Upper lobe of left lung (tissue), 6 donors: Measurements from ENCODE around the gene MAEA. TPM values are rescaled to one million over a fixed set of nuclear protein-coding genes. Genes with fewer than 3 reads are reported as not detected.
A peak's percentile ranks its signal among the peaks of the same experiment; 100 is the strongest.

Experiments used
- ATAC-seq, 2 donors: fragments of 200-7000 bp; cut with Tn5 transposase; one replicate each; pipeline ENCODE4 v1.9.1; 2022; ENCODE audit warnings: mild to moderate bottlenecking in 2 of 2, moderate library complexity in 2 of 2; ENCODE audit not compliant: low FRiP score in 2 of 2
- DNase-seq, 2 donors: peaks; one replicate each; pipeline ENCODE4 v3.0.0-alpha.2; 2019 to 2020
- H3K27ac ChIP-seq, 4 donors: fragments of 200-600 bp; sonication (generic); one replicate each; pipeline ENCODE4 v1.5.1; 2016 to 2019
- H3K27me3 ChIP-seq, 4 donors: fragments of 200-600 bp; sonication (generic); one replicate each; pipeline ENCODE4 v1.5.1; 2017 to 2019
- H3K36me3 ChIP-seq, 4 donors: fragments of 200-600 bp; sonication (generic); one replicate each; pipeline ENCODE4 v1.5.1; 2016 to 2019
- H3K4me1 ChIP-seq, 4 donors: fragments of 200-600 bp; sonication (generic); one replicate each; pipeline ENCODE4 v1.5.1; 2018 to 2019
- H3K4me3 ChIP-seq, 4 donors: fragments of 200-600 bp; sonication (generic); one replicate each; pipeline ENCODE4 v1.5.1; 2017 to 2019; ENCODE audit warnings: mild to moderate bottlenecking in 2 of 4, moderate library complexity in 1 of 4
- H3K9me3 ChIP-seq, 4 donors: fragments of 200-600 bp; sonication (generic); one replicate each; pipeline ENCODE4 v1.5.1; 2018 to 2019
- CTCF ChIP-seq, 6 experiments: fragments of 450-650 bp in 4 of 6; fragments of 200-600 bp in 2 of 6; sonication (generic) in 2 of 6; IDR thresholded peaks; one replicate each; pipeline ENCODE4 v1.5.1; 2016 to 2019; ENCODE audit warnings: antibody characterized with exemption in 6 of 6
- EP300 ChIP-seq, 4 donors: sonication (generic); formaldehyde crosslinking; IDR thresholded peaks; one replicate each; pipeline ENCODE4 v1.5.1; 2017; ENCODE audit warnings: antibody characterized with exemption in 4 of 4, control low read depth in 2 of 4
- POLR2A ChIP-seq, 4 donors: fragments of 450-650 bp; IDR thresholded peaks; one replicate each; pipeline ENCODE4 v1.5.1; 2016 to 2017; ENCODE audit warnings: antibody characterized with exemption in 4 of 4, mild to moderate bottlenecking in 2 of 4
- POLR2AphosphoS5 ChIP-seq, 2 donors: sonication (generic); formaldehyde crosslinking; IDR thresholded peaks; one replicate each; pipeline ENCODE4 v1.5.1; 2017; ENCODE audit warnings: antibody characterized with exemption in 2 of 2
- WGBS, 2 donors: methylation state at CpG; one replicate each; pipeline ENCODE4 v1.1.5; 2017 to 2018; 5-methylcytosine and 5-hydroxymethylcytosine counted together
- total RNA-seq, 6 donors: library from RNA; depleted of rRNA in 4 of 6; stranded (reverse); fragments of >200 nt in 4 of 6; gene quantifications; one replicate each; pipeline versions ENCODE4 v1.1.0 to v1.2.1, GENCODE V29; 2016 to 2021
- donor health status: DM: no; HTN: no; CAD: no; lungs with moderate emphysema.
- donor health status: DM: no; HTN: yes; CAD: no; lungs with severe emphysema.

MAEA gene
- total RNA-seq, 6 donors from 2014 or later: 58.5 to 289 (median 73.0) TPM

- WGBS, 2 donors: 32 to 40% methylated on average over 22 to 23 of the region's 24 CpGs
- peak; percentile 52 to 72 for ATAC-seq
- Histone ChIP-seq H3K4me3 (no peak overlapping the region), H3K4me1 (peaks cover 18 to 37% (median 27%) of the 10 kb centered on the region in 4 donors), H3K27me3 (no peaks in the 10 kb centered on the region), H3K9me3 (no peaks in the 10 kb centered on the region), H3K36me3 (peaks cover 0 to 60% (median 39%) of the 10 kb centered on the region in 4 donors), H3K27ac (no peak overlapping the region)
- TF ChIP-seq CTCF (IDR thresholded peaks at IDR 0.05) (peak; percentile 87 to 96 (median 94)), POLR2A (IDR thresholded peaks at IDR 0.05) (no peak)
- peak; percentile 92 to 94 for DNase-seq
Observed at GRCh38 chr4:1351854-1352566, 62.3 kb downstream of the MAEA start.

GRCh38 chr4:1352567-1352900 lies 62.8 kb downstream of the MAEA start:
- ATAC-seq (no peak), DNase-seq (no peak)
- Histone ChIP-seq H3K27ac (no peak overlapping the region), H3K36me3 (peaks cover 0 to 65% (median 39%) of the 10 kb centered on the region in 4 donors), H3K9me3 (no peaks in the 10 kb centered on the region), H3K4me3 (no peak overlapping the region), H3K4me1 (peaks cover 18 to 36% (median 27%) of the 10 kb centered on the region in 4 donors), H3K27me3 (no peaks in the 10 kb centered on the region)
- WGBS, 2 donors: 92 to 94% methylated on average over 3 to 12 of the region's 12 CpGs
- TF ChIP-seq POLR2A (IDR thresholded peaks at IDR 0.05) (no peak), CTCF (IDR thresholded peaks at IDR 0.05) (no peak), POLR2AphosphoS5 (IDR thresholded peaks at IDR 0.05) (no peak), EP300 (IDR thresholded peaks at IDR 0.05) (no peak)

GRCh38 chr4:1353186-1354055 lies 63.7 kb downstream of the MAEA start:
- Histone ChIP-seq H3K27me3 (no peaks in the 10 kb centered on the region), H3K9me3 (no peaks in the 10 kb centered on the region), H3K4me1 (peaks cover 12 to 27% (median 19%) of the 10 kb centered on the region in 4 donors), H3K27ac (no peak overlapping the region), H3K36me3 (peaks cover 0 to 74% (median 40%) of the 10 kb centered on the region in 4 donors), H3K4me3 (no peak overlapping the region)
- ATAC-seq (no peak), DNase-seq (peak in 1 of 2 donors; percentile 82)
- TF ChIP-seq POLR2AphosphoS5 (IDR thresholded peaks at IDR 0.05) (no peak), CTCF (IDR thresholded peaks at IDR 0.05) (no peak), POLR2A (IDR thresholded peaks at IDR 0.05) (no peak), EP300 (IDR thresholded peaks at IDR 0.05) (no peak)
- 87 to 91% methylated on average over 7 to 29 of the region's 30 CpGs for WGBS, 2 donors

GRCh38 chr4:1354136-1354982 lies 64.7 kb downstream of the MAEA start:
- Histone ChIP-seq H3K4me3 (no peak overlapping the region), H3K27me3 (no peaks in the 10 kb centered on the region), H3K4me1 (peaks cover 3 to 18% (median 10%) of the 10 kb centered on the region in 4 donors), H3K27ac (no peak overlapping the region), H3K36me3 (peaks cover 0 to 80% (median 42%) of the 10 kb centered on the region in 4 donors), H3K9me3 (no peaks in the 10 kb centered on the region)
- peak in 1 of 2 donors; percentile 66 for DNase-seq
- WGBS, 2 donors: 94% methylated on average over 26 to 36 of the region's 36 CpGs
- TF ChIP-seq POLR2AphosphoS5 (IDR thresholded peaks at IDR 0.05) (no peak), POLR2A (IDR thresholded peaks at IDR 0.05) (no peak), CTCF (IDR thresholded peaks at IDR 0.05) (no peak), EP300 (IDR thresholded peaks at IDR 0.05) (no peak)
- no peak for ATAC-seq
